K562 (cell line): ENCODE measurements around the gene GLYATL1B. TPM values are rescaled to one million over a fixed set of nuclear protein-coding genes. Genes with fewer than 3 reads are reported as not detected.
"Not testable (repeated sequence)": the region's sequence is repeated elsewhere in the genome, so short reads cannot be mapped to it uniquely, and the experiment has no call there.

Source experiments
- ATAC-seq: fragments of 200-7000 bp; cut with Tn5 transposase; 3 replicates; pipeline ENCODE4 v1.9.1; 2020; ENCODE audit warnings: moderate library complexity
- BruUV-seq: library from RNA; stranded (reverse); fragments of 400-500 nt; replicated peaks from 2 replicates; lab custom pipeline; 2021; lab: Mats Ljungman, UMichigan
- CTCF ChIA-PET: fragments of 300-600 bp; formaldehyde crosslinking; extraction: SDS; loops from one replicate; lab custom pipeline; 2021; ENCODE audit warnings: low intra/inter-chr PET ratio; lab: Yijun Ruan, JAX
- POLR2A ChIA-PET: fragments of 300-600, 350-650 bp; sonication (Branson Sonifier 250); formaldehyde crosslinking; extraction: SDS; loops from one replicate; lab custom pipeline; 2021; ENCODE audit warnings: antibody characterized with exemption, inconsistent platforms; lab: Yijun Ruan, JAX
- DNase-seq, 4 experiments: peaks; one replicate each; pipeline versions ENCODE4 v3.0.0 to v3.0.0-alpha.2; 2011 to 2018; ENCODE audit warnings: low spot score in 3 of 4, mixed read lengths in 3 of 4; ENCODE audit errors: extremely low read depth in 1 of 4
- FAIRE-seq: peaks from 2 replicates; lab custom pipeline; 2011; peaks lifted over from hg19 to GRCh38; lab: Jason Lieb, UNC
- H2AFZ ChIP-seq: 2 replicates; pipeline ENCODE4 v1.6.0; 2011; ENCODE audit warnings: low read depth, low read length, control low read depth, inconsistent platforms
- H3K27ac ChIP-seq: fragments of 200-600 bp; 3 replicates; pipeline ENCODE4 v1.8.0; 2011; ENCODE audit warnings: low read depth, mild to moderate bottlenecking, control low read depth, inconsistent platforms, low read length, moderate library complexity, mixed read lengths; ENCODE audit errors: extremely low read depth
- H3K27me3 ChIP-seq, 2 experiments: fragments of 300-600 bp in 1 of 2; 2 replicates in 1 of 2; 3 replicates in 1 of 2; pipeline versions ENCODE4 v1.6.0 to v1.8.0; 2011; ENCODE audit warnings: inconsistent platforms in 2 of 2, low read length in 2 of 2, mild to moderate bottlenecking in 1 of 2, mixed read lengths in 1 of 2, moderate library complexity in 1 of 2; ENCODE audit not compliant: control insufficient read depth in 2 of 2, insufficient read depth in 2 of 2
- H3K36me3 ChIP-seq: fragments of 300-600 bp; 3 replicates; pipeline ENCODE4 v1.8.0; 2011; ENCODE audit warnings: mild to moderate bottlenecking, low read length, inconsistent platforms; ENCODE audit not compliant: control insufficient read depth, insufficient read depth
- H3K4me1 ChIP-seq, 2 experiments: fragments of 200-600 bp in 1 of 2; replicated peaks in 1 of 2; 2 replicates in 1 of 2; 3 replicates in 1 of 2; pipeline versions ENCODE4 v1.5.1 to v1.8.0; 2011; ENCODE audit warnings: inconsistent platforms in 2 of 2, low read length in 2 of 2, mild to moderate bottlenecking in 1 of 2, mixed read lengths in 1 of 2, moderate library complexity in 1 of 2; ENCODE audit not compliant: control insufficient read depth in 2 of 2, insufficient read depth in 2 of 2
- H3K4me2 ChIP-seq: 2 replicates; pipeline ENCODE4 v1.6.1; 2011; ENCODE audit warnings: low read length, control low read depth, inconsistent platforms, mixed read lengths; ENCODE audit not compliant: insufficient read depth
- H3K4me3 ChIP-seq: fragments of 200-600 bp; sonication (generic), shearing (Covaris generic); 2 replicates; pipeline ENCODE4 v1.5.1; 2016; ENCODE audit warnings: control low read depth, inconsistent platforms
- H3K79me2 ChIP-seq: fragments of 200-600 bp; 3 replicates; pipeline ENCODE4 v1.8.0; 2011; ENCODE audit warnings: low read length, inconsistent platforms; ENCODE audit not compliant: control insufficient read depth, insufficient read depth
- H3K9ac ChIP-seq, 2 experiments: 2 replicates each; pipeline versions ENCODE4 v1.6.0 to v1.6.1; 2011; ENCODE audit warnings: low read depth in 2 of 2, low read length in 2 of 2, control low read depth in 1 of 2, inconsistent platforms in 1 of 2, mild to moderate bottlenecking in 1 of 2, mixed read lengths in 1 of 2; ENCODE audit not compliant: insufficient read depth in 1 of 2
- H3K9me1 ChIP-seq: one replicate; pipeline ENCODE4 v1.6.0; 2011; ENCODE audit warnings: inconsistent platforms, mild to moderate bottlenecking, low read length, moderate library complexity; ENCODE audit not compliant: control insufficient read depth, insufficient read depth
- H3K9me3 ChIP-seq: replicated peaks from 2 replicates; pipeline ENCODE4 v1.5.1; 2011; ENCODE audit warnings: low read depth, low read length, inconsistent platforms; ENCODE audit not compliant: control insufficient read depth, insufficient read depth
- H4K20me1 ChIP-seq: replicated peaks from 2 replicates; pipeline ENCODE4 v1.6.1; 2011; ENCODE audit warnings: low read length, inconsistent platforms, mixed read lengths; ENCODE audit not compliant: control insufficient read depth, insufficient read depth
- ADNP ChIP-seq: fragments of 200-800 bp; sonication (Bioruptor generic); IDR thresholded peaks from 2 replicates; pipeline ENCODE4 v1.6.1; 2016; ENCODE audit warnings: missing genetic modification characterization, missing compliant biosample characterization
- RFX5 ChIP-seq: IDR thresholded peaks from 2 replicates; pipeline ENCODE4 v1.6.1; 2011; ENCODE audit warnings: low read depth, mild to moderate bottlenecking, improper control_type of control experiment, low read length
- SAP30 ChIP-seq: fragments of 200-600 bp; sonication (generic); IDR thresholded peaks from 2 replicates; pipeline ENCODE4 v1.6.1; 2012; ENCODE audit warnings: borderline replicate concordance, low read depth, mild to moderate bottlenecking, moderate library complexity, low read length, control low read depth, inconsistent platforms; ENCODE audit not compliant: insufficient read depth, poor library complexity, severe bottlenecking
- ZNF79 ChIP-seq: fragments of 250-450 bp; sonication (Bioruptor Pico); IDR thresholded peaks from 2 replicates; pipeline ENCODE4 v1.4.0; 2020; ENCODE audit warnings: low read depth, mild to moderate bottlenecking, moderate library complexity
- WGBS: fragments of 100-300 bp; shearing (Covaris generic); methylation state at CpG from one replicate; pipeline ENCODE4 v1.1.6; 2016; ENCODE audit warnings: low coverage, mixed read lengths; ENCODE audit not compliant: insufficient coverage; ENCODE audit errors: missing lambda C conversion rate; 5-methylcytosine and 5-hydroxymethylcytosine counted together
- in situ Hi-C: fragments of 300-500 bp; cut with MboI; formaldehyde crosslinking; loops from 4 replicates; pipeline ENCODE4 v1.15.0; 2018; ENCODE audit warnings: inconsistent platforms, mixed read lengths
- intact Hi-C: fragments of 100-400 bp; cut with micrococcal nuclease; formaldehyde crosslinking; loops from 2 replicates; pipeline ENCODE4 v1.14.2; 2022
- polyA plus RNA-seq, 8 experiments: library from polyadenylated mRNA; depleted of rRNA in 4 of 8; stranded (reverse) in 5 of 8; unstranded in 3 of 8; fragments of >200 nt; fragmentation: Nextera tagmentation in 2 of 8; fragmentation: Illumina TruSeq in 1 of 8; extraction: Ambion mirVana in 2 of 8; extraction: Trizol in 1 of 8; gene quantifications; 2 replicates each; pipeline versions ENCODE4 v1.2.1 to v1.2.3, GENCODE V29; 2011 to 2014; ENCODE audit warnings: inconsistent platforms in 1 of 8, missing spikeins in 1 of 8
- total RNA-seq, 7 experiments: library from RNA; depleted of rRNA in 6 of 7; stranded (reverse); fragments of >200 nt in 6 of 7; fragmentation: Illumina TruSeq in 2 of 7; extraction: Trizol in 2 of 7; gene quantifications; 2 replicates each; pipeline versions ENCODE4 v1.2.1 to v1.2.3, GENCODE V29; 2011 to 2021; ENCODE audit warnings: low replicate concordance in 1 of 7
- TF ChIP-seq, protein P1 (sequence below): sonication (generic); IDR thresholded peaks from 2 replicates; pipeline ENCODE4 v1.6.1; 2016
- TF ChIP-seq, protein P2 (sequence below): fragments of 450-650 bp; formaldehyde crosslinking; IDR thresholded peaks from 2 replicates; pipeline ENCODE4 v1.4.0; 2020; ENCODE audit warnings: mild to moderate bottlenecking
- TF ChIP-seq, protein P3 (sequence below): sonication (generic); formaldehyde crosslinking; IDR thresholded peaks from 2 replicates; pipeline ENCODE4 v1.8.1; 2023; ENCODE audit warnings: missing genetic modification reagents, mild to moderate bottlenecking, borderline replicate concordance

Gene GLYATL1B
- total and polyA plus RNA-seq, 9 of the 15 experiments (the other 6 are each of a cell fraction or from before 2014, with no cell fraction given) = not detected

DNA sequence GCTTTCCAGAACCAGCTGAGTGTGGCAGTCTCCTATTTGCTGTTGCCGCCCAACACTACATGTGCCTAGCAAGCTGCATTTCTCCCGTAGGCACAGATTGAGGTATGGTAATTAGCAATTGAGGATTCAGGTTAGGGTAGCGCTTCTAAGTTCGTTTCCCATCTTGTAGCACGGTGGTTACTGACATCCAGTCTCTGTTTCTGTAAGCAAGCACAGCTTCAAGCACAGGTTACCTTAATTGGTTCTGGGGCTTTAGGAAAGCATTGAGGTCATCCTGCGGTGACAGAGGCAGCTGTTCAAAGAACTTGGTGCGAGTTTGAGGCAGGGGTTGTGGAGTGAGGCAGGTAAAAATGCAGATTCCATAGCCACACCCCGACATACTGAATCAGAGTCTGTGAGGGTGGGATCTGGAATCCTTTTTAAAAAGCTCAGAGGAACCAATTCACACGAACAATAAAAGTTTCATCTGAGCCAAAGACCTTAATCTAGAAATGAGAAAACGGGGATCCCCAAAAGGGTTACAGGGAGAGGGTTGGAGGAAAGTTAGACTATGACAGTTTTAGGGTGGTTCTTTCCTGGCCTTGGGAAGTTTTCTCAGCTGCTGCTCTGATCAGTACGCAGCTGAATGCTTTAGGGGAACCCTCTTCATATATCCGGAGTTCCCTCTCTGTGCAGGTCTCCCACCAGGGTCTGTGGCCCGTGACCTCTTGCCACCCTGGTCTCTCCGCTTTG, 21.9 kb upstream of the GLYATL1B start:
- H3K27ac ChIP-seq, CTCF ChIA-PET, H3K4me2 ChIP-seq, H2AFZ ChIP-seq, H3K4me3 ChIP-seq, H3K79me2 ChIP-seq, H3K9ac ChIP-seq, BruUV-seq, H4K20me1 ChIP-seq, DNase-seq, POLR2A ChIA-PET, intact Hi-C loops, H3K9me1 ChIP-seq, in situ Hi-C loops, FAIRE-seq, ATAC-seq, H3K9me3 ChIP-seq, H3K4me1 ChIP-seq, H3K36me3 ChIP-seq: not testable (repeated sequence)
- H3K27me3 ChIP-seq = peaks cover 0 to 18% of the 10 kb centered on the region in 2 experiments; a peak in 4 of 5 replicates
- under 1% methylated on average over 14 of the region's 14 CpGs for WGBS

DNA sequence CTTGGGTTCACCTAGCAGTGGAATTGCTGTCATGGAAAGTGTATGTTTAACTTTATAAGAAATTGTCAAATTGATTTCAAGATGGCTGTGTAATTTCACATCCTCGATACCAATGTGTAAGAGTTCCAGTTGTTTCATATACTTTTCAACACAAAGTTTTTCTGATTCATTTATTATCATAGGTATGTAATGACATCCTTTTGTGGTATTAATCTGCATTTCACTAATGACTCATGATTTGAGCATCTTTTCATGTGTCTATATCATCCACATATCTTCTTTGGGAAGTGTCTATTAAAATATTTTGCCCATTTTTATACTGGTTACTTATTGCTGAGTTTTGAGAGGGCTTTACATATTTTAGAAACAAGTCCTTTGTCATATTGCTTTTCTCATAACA, 17.0 kb upstream of the GLYATL1B start:
- no peaks in the 10 kb centered on the region for H3K9me1 ChIP-seq
- no peaks in the 10 kb centered on the region for H4K20me1 ChIP-seq
- H3K4me1 ChIP-seq = no peaks in the 10 kb centered on the region
- 0% methylated on average over 1 of the region's 1 CpG for WGBS
- H3K9ac ChIP-seq = no peak overlapping the region
- intact Hi-C loops (no loop called here), in situ Hi-C loops (no loop called here)
- H2AFZ ChIP-seq = no peak overlapping the region
- no peaks in the 10 kb centered on the region for H3K36me3 ChIP-seq
- no peak for ATAC-seq
- H3K79me2 ChIP-seq = no peaks in the 10 kb centered on the region
- H3K4me2 ChIP-seq = no peak overlapping the region
- no TSS peak for BruUV-seq
- H3K4me3 ChIP-seq = no peak overlapping the region
- no peak overlapping the region for H3K27ac ChIP-seq
- peaks cover 0 to 4% of the 10 kb centered on the region in 2 experiments; a peak in 1 of 5 replicates for H3K27me3 ChIP-seq
- ChIA-PET POLR2A (no interaction called here), CTCF (no interaction called here)
- no peaks in the 10 kb centered on the region for H3K9me3 ChIP-seq
- no peak for FAIRE-seq
- no peak for DNase-seq
- TF ChIP-seq SAP30 (no peak), ZNF79 (CRISPR knock-in tag) (no peak), ADNP (tag) (no peak), RFX5 (no peak)
- TF ChIP-seq, protein P1, sequence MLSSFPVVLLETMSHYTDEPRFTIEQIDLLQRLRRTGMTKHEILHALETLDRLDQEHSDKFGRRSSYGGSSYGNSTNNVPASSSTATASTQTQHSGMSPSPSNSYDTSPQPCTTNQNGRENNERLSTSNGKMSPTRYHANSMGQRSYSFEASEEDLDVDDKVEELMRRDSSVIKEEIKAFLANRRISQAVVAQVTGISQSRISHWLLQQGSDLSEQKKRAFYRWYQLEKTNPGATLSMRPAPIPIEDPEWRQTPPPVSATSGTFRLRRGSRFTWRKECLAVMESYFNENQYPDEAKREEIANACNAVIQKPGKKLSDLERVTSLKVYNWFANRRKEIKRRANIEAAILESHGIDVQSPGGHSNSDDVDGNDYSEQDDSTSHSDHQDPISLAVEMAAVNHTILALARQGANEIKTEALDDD = no peak
- TF ChIP-seq, protein P2, sequence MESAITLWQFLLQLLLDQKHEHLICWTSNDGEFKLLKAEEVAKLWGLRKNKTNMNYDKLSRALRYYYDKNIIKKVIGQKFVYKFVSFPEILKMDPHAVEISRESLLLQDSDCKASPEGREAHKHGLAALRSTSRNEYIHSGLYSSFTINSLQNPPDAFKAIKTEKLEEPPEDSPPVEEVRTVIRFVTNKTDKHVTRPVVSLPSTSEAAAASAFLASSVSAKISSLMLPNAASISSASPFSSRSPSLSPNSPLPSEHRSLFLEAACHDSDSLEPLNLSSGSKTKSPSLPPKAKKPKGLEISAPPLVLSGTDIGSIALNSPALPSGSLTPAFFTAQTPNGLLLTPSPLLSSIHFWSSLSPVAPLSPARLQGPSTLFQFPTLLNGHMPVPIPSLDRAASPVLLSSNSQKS (CRISPR knock-in tag) = no peak
- TF ChIP-seq, protein P3, sequence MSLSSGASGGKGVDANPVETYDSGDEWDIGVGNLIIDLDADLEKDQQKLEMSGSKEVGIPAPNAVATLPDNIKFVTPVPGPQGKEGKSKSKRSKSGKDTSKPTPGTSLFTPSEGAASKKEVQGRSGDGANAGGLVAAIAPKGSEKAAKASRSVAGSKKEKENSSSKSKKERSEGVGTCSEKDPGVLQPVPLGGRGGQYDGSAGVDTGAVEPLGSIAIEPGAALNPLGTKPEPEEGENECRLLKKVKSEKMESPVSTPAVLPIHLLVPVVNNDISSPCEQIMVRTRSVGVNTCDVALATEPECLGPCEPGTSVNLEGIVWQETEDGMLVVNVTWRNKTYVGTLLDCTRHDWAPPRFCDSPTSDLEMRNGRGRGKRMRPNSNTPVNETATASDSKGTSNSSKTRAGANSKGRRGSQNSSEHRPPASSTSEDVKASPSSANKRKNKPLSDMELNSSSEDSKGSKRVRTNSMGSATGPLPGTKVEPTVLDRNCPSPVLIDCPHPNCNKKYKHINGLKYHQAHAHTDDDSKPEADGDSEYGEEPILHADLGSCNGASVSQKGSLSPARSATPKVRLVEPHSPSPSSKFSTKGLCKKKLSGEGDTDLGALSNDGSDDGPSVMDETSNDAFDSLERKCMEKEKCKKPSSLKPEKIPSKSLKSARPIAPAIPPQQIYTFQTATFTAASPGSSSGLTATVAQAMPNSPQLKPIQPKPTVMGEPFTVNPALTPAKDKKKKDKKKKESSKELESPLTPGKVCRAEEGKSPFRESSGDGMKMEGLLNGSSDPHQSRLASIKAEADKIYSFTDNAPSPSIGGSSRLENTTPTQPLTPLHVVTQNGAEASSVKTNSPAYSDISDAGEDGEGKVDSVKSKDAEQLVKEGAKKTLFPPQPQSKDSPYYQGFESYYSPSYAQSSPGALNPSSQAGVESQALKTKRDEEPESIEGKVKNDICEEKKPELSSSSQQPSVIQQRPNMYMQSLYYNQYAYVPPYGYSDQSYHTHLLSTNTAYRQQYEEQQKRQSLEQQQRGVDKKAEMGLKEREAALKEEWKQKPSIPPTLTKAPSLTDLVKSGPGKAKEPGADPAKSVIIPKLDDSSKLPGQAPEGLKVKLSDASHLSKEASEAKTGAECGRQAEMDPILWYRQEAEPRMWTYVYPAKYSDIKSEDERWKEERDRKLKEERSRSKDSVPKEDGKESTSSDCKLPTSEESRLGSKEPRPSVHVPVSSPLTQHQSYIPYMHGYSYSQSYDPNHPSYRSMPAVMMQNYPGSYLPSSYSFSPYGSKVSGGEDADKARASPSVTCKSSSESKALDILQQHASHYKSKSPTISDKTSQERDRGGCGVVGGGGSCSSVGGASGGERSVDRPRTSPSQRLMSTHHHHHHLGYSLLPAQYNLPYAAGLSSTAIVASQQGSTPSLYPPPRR (CRISPR knock-in tag) = no peak
